Activated naive CD4-positive, alpha-beta T cell treated with anti-CD3 and anti-CD28 coated beads for 36 hours (primary cell): ENCODE measurements around the gene SMIM21. TPM values are rescaled to one million over a fixed set of nuclear protein-coding genes. Genes with fewer than 3 reads are reported as not detected.

Experiments
- CTCF ChIA-PET: fragments of 350-600 bp; sonication (Branson Sonifier 250); formaldehyde crosslinking; loops from one replicate; lab custom pipeline; 2021; ENCODE audit warnings: antibody characterized with exemption; lab: Charles Lee
- DNase-seq: peaks from one replicate; pipeline ENCODE4 v3.0.0-alpha.2; 2020
- H3K27ac Mint-ChIP-seq: one replicate; pipeline ENCODE4 v1.8.0; 2021; ENCODE audit warnings: mild to moderate bottlenecking, mixed read lengths
- H3K27me3 Mint-ChIP-seq: one replicate; pipeline ENCODE4 v1.8.0; 2021; ENCODE audit warnings: low read depth, mixed read lengths
- H3K36me3 Mint-ChIP-seq: one replicate; pipeline ENCODE4 v1.8.0; 2021; ENCODE audit warnings: low read depth, mixed read lengths
- H3K4me1 Mint-ChIP-seq: one replicate; pipeline ENCODE4 v1.8.0; 2021; ENCODE audit warnings: low read depth, mixed read lengths
- H3K4me3 Mint-ChIP-seq: one replicate; pipeline ENCODE4 v1.8.0; 2021; ENCODE audit warnings: mild to moderate bottlenecking, moderate library complexity, mixed read lengths
- H3K9me3 Mint-ChIP-seq: one replicate; pipeline ENCODE4 v1.8.0; 2021; ENCODE audit warnings: mixed read lengths
- intact Hi-C: fragments of 100-400 bp; cut with micrococcal nuclease; formaldehyde crosslinking; loops from one replicate; pipeline ENCODE4 v1.15.1; 2023
- total RNA-seq, 2 experiments: library from RNA; stranded (reverse); gene quantifications; one replicate each; pipeline ENCODE4 v1.2.3, GENCODE V29; 2021

Gene SMIM21
- total RNA-seq, 2 experiments from 2014 or later: not detected

DNA sequence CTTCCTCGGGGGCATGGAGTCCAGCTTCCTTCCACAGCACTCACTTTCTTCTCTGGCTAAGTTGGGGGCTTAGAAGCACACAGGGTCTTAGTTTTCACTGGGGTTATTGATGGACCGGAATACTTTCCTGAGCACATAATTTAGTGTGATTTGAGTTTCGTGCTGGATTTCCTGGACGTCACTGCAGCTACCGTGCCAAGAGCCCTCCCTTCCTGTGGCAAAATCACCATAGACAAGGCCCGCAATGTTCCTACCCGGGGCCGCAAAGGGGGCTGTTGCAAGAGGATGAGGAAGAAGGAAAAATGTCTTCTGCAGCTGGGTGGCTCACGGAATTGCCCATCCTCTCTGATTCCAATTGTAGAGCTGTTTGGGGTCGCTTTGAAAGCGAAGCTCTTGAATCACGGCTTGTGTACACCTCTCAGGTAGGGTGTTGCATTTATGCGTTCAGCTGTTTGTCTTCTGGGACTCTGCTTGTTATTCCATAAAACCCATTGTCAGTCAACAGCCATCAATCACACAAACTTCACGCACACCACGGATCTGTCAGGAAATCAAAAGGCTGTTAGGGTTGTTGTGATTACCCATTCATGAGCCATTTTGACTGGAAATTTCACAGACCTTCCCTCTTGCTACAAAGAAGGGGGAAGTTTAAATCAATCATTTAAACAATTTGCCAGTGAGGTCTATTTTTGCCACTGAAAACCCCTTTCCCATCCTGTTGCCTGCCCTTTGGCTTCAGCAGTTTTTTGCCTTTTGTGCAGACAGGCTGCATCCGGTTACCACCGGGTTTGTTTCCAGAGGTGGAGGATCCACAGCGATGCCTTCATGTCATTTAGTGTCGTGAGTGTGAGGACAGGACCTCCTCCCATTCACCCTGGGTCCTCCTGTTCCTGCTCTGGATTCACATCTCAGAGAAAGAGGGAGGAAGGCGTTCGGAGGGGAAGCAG, 36.0 kb downstream of the SMIM21 start:
- intact Hi-C loops: no loop called here
- no peak overlapping the region for H3K27ac Mint-ChIP-seq
- H3K36me3 Mint-ChIP-seq: no peaks in the 10 kb centered on the region
- peaks cover 11% of the 10 kb centered on the region for H3K27me3 Mint-ChIP-seq
- DNase-seq: no peak
- H3K4me1 Mint-ChIP-seq: no peaks in the 10 kb centered on the region
- CTCF ChIA-PET: no interaction called here
- H3K9me3 Mint-ChIP-seq: no peaks in the 10 kb centered on the region
- no peak overlapping the region for H3K4me3 Mint-ChIP-seq

DNA sequence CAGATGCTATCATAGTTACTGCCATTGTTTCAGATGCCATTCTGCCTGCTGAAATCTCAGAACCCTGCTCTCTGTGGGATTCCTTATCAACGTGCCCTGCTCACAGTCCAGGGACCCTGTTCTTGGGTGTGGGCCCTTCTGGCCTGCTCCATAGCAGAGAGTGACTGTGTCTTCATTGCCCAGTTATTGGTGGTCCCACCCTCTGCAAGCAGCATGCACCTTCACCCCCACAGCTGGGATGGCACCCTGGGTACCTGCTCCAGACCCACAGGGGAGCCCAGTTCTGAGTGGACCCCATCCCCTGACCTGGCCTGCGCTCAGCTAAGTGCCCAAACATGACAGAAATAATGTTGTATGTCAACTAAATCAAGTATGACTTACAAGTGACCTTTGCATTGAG, 36.6 kb downstream of the SMIM21 start:
- Mint-ChIP-seq H3K27ac (no peak overlapping the region), H3K36me3 (no peaks in the 10 kb centered on the region), H3K4me1 (no peaks in the 10 kb centered on the region), H3K27me3 (peaks cover 14% of the 10 kb centered on the region), H3K9me3 (no peaks in the 10 kb centered on the region), H3K4me3 (no peak overlapping the region)
- intact Hi-C loops: no loop called here
- DNase-seq: no peak
- CTCF ChIA-PET: no interaction called here

DNA sequence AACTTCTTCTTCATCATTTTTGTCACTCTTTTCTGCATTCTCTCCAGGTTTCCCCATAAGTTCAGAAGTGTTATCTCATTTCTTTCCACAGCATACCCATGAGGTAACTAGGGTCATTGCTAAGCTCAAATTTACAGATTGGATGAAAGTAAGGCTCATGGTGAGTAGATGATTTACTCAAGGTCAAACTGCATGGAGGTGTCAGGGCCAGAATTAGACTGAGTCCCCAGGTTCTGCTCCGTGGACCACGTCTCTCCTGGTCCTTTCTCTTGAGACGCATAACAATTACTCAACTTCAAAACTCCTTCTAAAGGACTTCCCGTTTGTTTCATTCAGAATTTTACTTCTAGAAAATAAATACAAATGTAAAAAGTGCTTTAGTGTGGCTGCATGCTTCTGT, 43.4 kb downstream of the SMIM21 start:
- Mint-ChIP-seq H3K9me3 (no peaks in the 10 kb centered on the region), H3K27me3 (peaks cover 8% of the 10 kb centered on the region), H3K27ac (no peak overlapping the region), H3K4me3 (no peak overlapping the region), H3K4me1 (no peaks in the 10 kb centered on the region), H3K36me3 (no peaks in the 10 kb centered on the region)
- intact Hi-C loops: no loop called here
- no peak for DNase-seq
- CTCF ChIA-PET: interaction anchor here (0.7 kb wide), 1 partner anchor 58 kb away, joined by 4 read pairs; no protein-coding TSS in a partner anchor

DNA sequence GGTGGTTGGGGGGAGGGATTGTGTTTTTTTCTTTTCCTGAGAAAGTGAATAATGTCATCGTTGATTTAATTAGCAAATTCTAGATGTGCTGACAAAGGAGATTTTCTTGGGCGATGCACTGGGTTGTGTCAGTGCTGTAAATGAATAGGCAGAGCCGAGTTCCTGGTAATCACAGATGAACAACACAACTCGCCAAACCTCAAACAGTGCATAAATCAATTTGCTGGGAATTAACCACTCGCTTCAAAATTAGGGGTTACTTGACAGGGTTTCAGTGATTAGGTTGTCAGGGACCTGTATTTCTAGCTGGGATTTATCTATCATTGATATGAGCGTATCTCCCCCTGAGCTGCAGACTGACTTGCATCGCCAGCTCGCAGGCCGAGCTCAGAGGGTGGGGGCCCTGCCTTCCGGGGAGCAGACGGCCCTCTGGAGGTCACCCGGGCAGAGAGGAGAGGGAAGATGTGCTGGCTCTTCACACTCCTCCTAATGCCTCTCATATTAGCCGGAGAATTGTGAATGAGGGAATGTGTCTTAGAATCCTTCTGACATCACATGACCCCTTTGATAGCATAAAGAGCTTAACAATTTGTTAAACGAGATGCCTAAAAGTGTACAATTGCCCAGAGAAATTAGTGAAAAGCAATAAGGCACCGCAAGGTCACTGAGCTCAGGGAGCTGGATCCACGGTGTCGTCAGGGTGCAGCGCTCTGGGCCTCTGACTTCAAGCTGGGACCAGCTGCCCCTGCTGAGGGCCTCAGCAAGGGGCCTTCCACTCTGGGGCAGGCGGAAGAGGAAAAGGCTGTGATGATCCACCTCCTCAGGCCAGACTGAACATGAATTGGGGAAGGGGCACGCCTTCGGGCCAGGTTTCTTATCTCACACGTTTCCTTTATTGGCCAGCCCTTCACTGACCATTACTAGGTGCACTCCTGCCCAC, 48.9 kb downstream of the SMIM21 start:
- H3K9me3 Mint-ChIP-seq: no peaks in the 10 kb centered on the region
- DNase-seq: no peak
- intact Hi-C loops: no loop called here
- H3K4me3 Mint-ChIP-seq: no peak overlapping the region
- H3K4me1 Mint-ChIP-seq: no peaks in the 10 kb centered on the region
- no peak overlapping the region for H3K27ac Mint-ChIP-seq
- no peaks in the 10 kb centered on the region for H3K36me3 Mint-ChIP-seq
- CTCF ChIA-PET: no interaction called here
- no peaks in the 10 kb centered on the region for H3K27me3 Mint-ChIP-seq

DNA sequence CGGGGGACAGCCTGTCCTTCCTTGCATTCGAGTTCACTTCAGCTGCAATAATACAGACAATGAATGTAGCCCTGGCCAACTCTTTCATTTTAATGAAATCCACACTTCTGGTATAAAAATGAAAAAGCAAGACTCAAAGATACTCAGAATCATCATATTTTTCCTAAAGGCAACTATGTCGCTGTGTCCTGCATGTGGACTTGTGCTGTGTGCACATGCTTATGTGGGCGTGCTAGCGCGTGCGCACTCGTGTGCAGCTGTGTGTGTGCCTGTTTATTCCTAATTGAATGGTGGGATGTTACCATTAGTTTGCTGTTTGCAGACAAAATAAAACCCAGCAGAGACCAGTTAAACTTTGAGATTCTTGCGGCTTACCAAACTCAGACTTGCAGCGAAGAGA, 49.6 kb downstream of the SMIM21 start:
- Mint-ChIP-seq H3K4me1 (no peaks in the 10 kb centered on the region), H3K27ac (no peak overlapping the region), H3K36me3 (no peaks in the 10 kb centered on the region), H3K4me3 (no peak overlapping the region), H3K27me3 (no peaks in the 10 kb centered on the region), H3K9me3 (no peaks in the 10 kb centered on the region)
- no peak for DNase-seq
- CTCF ChIA-PET: no interaction called here
- intact Hi-C loops: no loop called here

DNA sequence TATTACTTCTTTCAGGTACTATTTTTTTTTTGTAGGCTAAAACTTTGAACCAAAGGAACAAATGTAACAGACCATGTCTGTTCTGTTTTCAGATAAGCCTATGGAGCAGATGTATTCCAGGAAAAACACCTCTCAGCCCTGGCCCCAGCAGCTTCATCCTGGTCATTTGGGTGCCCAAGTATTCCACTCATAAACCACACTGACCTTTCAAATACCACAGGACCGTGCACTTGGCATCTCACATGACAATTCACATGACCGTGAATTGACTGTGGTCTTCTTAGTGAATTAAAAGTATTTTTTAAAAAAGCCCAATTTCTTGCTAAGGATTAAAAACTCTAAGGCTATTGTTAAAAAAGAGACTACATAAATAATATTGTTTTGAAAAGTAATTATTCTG, 50.2 kb downstream of the SMIM21 start:
- no peaks in the 10 kb centered on the region for H3K27me3 Mint-ChIP-seq
- no peak overlapping the region for H3K4me3 Mint-ChIP-seq
- no peaks in the 10 kb centered on the region for H3K36me3 Mint-ChIP-seq

GRCh38 chr18:75376004-75376403, 51.5 kb downstream of the SMIM21 start:
- Mint-ChIP-seq H3K9me3 (no peaks in the 10 kb centered on the region), H3K36me3 (no peaks in the 10 kb centered on the region), H3K4me1 (no peaks in the 10 kb centered on the region), H3K27ac (no peak overlapping the region), H3K27me3 (no peaks in the 10 kb centered on the region), H3K4me3 (no peak overlapping the region)
- DNase-seq: no peak
- CTCF ChIA-PET: no interaction called here
- intact Hi-C loops: no loop called here

More for the DNA sequence above, 50.2 kb downstream of the SMIM21 start:
- DNase-seq: no peak
- intact Hi-C loops: no loop called here
- no peaks in the 10 kb centered on the region for H3K4me1 Mint-ChIP-seq
- H3K27ac Mint-ChIP-seq: no peak overlapping the region
- CTCF ChIA-PET: interaction anchor here (0.7 kb wide), 1 partner anchor 810 kb away, joined by 6 read pairs; no protein-coding TSS in a partner anchor
- H3K9me3 Mint-ChIP-seq: no peaks in the 10 kb centered on the region

GRCh38 chr18:75375341-75375740, 52.2 kb downstream of the SMIM21 start:
- Mint-ChIP-seq H3K27ac (no peak overlapping the region), H3K36me3 (no peaks in the 10 kb centered on the region), H3K27me3 (no peaks in the 10 kb centered on the region), H3K9me3 (no peaks in the 10 kb centered on the region), H3K4me3 (no peak overlapping the region), H3K4me1 (no peaks in the 10 kb centered on the region)
- intact Hi-C loops: no loop called here
- no peak for DNase-seq
- CTCF ChIA-PET: no interaction called here

- no peak overlapping the region for H3K27ac Mint-ChIP-seq
- no peaks in the 10 kb centered on the region for H3K4me1 Mint-ChIP-seq
- intact Hi-C loops: no loop called here
- no peak for DNase-seq
- no peaks in the 10 kb centered on the region for H3K9me3 Mint-ChIP-seq
- H3K36me3 Mint-ChIP-seq: no peaks in the 10 kb centered on the region
- CTCF ChIA-PET: interaction anchor here (0.5 kb wide), 1 partner anchor 578 kb away, joined by 4 read pairs; no protein-coding TSS in a partner anchor
- H3K4me3 Mint-ChIP-seq: no peak overlapping the region
- no peaks in the 10 kb centered on the region for H3K27me3 Mint-ChIP-seq
These were observed 53.0 kb downstream of the SMIM21 start for GRCh38 chr18:75374466-75374865.

DNA sequence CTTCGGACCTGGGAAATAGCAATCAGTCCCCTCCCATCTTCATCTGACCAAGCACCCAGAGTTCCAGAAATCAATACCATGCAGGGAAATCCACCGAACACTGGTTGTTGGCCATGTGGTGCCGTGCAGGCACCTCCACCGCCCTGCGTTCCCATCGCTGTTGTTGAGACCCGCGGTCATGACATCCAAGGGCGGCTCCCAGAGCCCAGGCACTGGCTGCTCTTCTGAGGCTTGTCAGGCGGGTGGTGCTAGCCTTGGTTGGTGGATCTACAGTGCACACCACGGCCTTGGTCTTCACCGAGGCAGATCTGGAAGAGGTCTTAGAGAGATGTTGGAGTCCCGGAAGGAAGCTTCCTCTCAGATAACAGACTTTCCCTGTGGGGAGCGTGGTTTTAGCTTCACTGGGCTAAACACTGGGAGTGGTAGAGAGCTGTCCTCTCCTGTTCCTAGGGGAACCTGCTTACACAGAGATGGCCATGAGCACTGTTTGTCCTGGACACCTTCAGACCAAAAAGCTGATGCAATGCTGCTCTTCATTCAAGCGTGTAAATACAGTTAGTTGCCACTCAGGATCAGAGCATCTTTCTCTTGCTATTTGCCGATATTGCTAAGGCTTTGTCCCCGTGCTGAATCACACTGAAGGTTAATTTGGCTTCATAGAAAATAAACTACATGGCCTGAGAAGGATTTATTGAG, 58.3 kb downstream of the SMIM21 start:
- Mint-ChIP-seq H3K36me3 (no peaks in the 10 kb centered on the region), H3K27ac (no peak overlapping the region), H3K9me3 (no peaks in the 10 kb centered on the region), H3K4me3 (no peak overlapping the region), H3K4me1 (peaks cover 3% of the 10 kb centered on the region), H3K27me3 (no peaks in the 10 kb centered on the region)
- DNase-seq: no peak
- CTCF ChIA-PET: interaction anchor here (0.5 to 0.6 kb wide), 2 partner anchors 314 to 460 kb away, joined by 3 read pairs; no protein-coding TSS in a partner anchor
- intact Hi-C loops: no loop called here

DNA sequence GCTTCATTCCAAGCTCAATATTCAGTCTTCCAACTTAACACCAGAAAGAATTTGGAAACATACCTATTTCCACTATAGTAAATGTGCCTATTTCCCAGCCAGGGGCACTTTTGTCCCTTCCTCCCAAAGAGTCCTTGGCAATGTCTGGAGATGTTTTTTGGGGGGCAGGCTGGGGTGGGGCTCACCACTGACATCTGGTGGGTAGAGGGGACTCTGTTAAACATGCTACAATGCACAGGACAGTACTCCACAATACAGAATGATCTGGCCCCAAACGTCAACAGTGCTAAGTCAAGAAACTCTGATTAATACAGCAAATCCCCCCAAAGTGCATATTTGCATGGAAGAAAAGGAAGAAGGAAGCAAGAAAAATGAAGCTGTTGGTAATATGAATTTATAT, 61.7 kb downstream of the SMIM21 start:
- no peaks in the 10 kb centered on the region for H3K36me3 Mint-ChIP-seq
- no peak for DNase-seq
- H3K9me3 Mint-ChIP-seq: no peaks in the 10 kb centered on the region
- H3K4me1 Mint-ChIP-seq: peaks cover 3% of the 10 kb centered on the region
- no peaks in the 10 kb centered on the region for H3K27me3 Mint-ChIP-seq
- intact Hi-C loops: no loop called here
- no peak overlapping the region for H3K4me3 Mint-ChIP-seq
- CTCF ChIA-PET: no interaction called here
- no peak overlapping the region for H3K27ac Mint-ChIP-seq

GRCh38 chr18:75365254-75365629, 62.3 kb downstream of the SMIM21 start:
- peaks cover 3% of the 10 kb centered on the region for H3K4me1 Mint-ChIP-seq
- no peak for DNase-seq
- no peaks in the 10 kb centered on the region for H3K36me3 Mint-ChIP-seq
- H3K9me3 Mint-ChIP-seq: no peaks in the 10 kb centered on the region
- intact Hi-C loops: no loop called here
- no peaks in the 10 kb centered on the region for H3K27me3 Mint-ChIP-seq
- no peak overlapping the region for H3K27ac Mint-ChIP-seq
- CTCF ChIA-PET: no interaction called here
- no peak overlapping the region for H3K4me3 Mint-ChIP-seq
